GM12891 (cell line): ENCODE data around the gene FRA10AC1.
"Not testable (repeated sequence)": the region's sequence is repeated elsewhere in the genome, so short reads cannot be mapped to it uniquely, and the experiment has no call there.

ENCODE experiments used
- DNase-seq: peaks from one replicate; pipeline ENCODE4 v3.0.0; 2011; ENCODE audit warnings: low spot score; ENCODE audit not compliant: insufficient read length
- FAIRE-seq: peaks from 2 replicates; lab custom pipeline; 2011; peaks lifted over from hg19 to GRCh38; lab: Jason Lieb, UNC
- PAX5 ChIP-seq: IDR thresholded peaks from 2 replicates; pipeline ENCODE4 v1.6.1; 2011; ENCODE audit warnings: low read length, moderate library complexity, mild to moderate bottlenecking; ENCODE audit not compliant: insufficient read depth, severe bottlenecking
- POLR2A ChIP-seq: IDR thresholded peaks from 2 replicates; pipeline ENCODE4 v1.6.1; 2011; ENCODE audit warnings: low read depth, low read length, control low read depth
- POLR2AphosphoS5 ChIP-seq: IDR thresholded peaks from 2 replicates; pipeline ENCODE4 v1.6.1; 2011; ENCODE audit warnings: low read depth, low read length, control low read depth
- POU2F2 ChIP-seq: IDR thresholded peaks from 2 replicates; pipeline ENCODE4 v1.6.1; 2011; ENCODE audit warnings: low read depth, mild to moderate bottlenecking, control low read depth, low read length, moderate library complexity
- SPI1 ChIP-seq: IDR thresholded peaks from 2 replicates; pipeline ENCODE4 v1.6.1; 2011; ENCODE audit warnings: low read depth, low read length, control low read depth
- TAF1 ChIP-seq: IDR thresholded peaks from 2 replicates; pipeline ENCODE4 v1.6.1; 2011; ENCODE audit warnings: low read depth, low read length, control low read depth

The FRA10AC1 gene

GRCh38 chr10:93707623-93708022 is 5.2 kb upstream of the FRA10AC1 start:
- TF ChIP-seq POLR2A (no peak), POU2F2 (no peak), SPI1 (no peak), PAX5 (no peak), POLR2AphosphoS5 (no peak), TAF1 (no peak)
- no peak for FAIRE-seq
- DNase-seq: no peak

GRCh38 chr10:93704451-93704850 is 2.1 kb upstream of the FRA10AC1 start:
- no peak for FAIRE-seq
- TF ChIP-seq SPI1 (no peak), POU2F2 (no peak), PAX5 (no peak), POLR2AphosphoS5 (no peak), POLR2A (no peak), TAF1 (no peak)
- DNase-seq: no peak

GRCh38 chr10:93703841-93704240 is 1.4 kb upstream of the FRA10AC1 start:
- DNase-seq (no peak), FAIRE-seq (no peak)
- TF ChIP-seq TAF1 (no peak), POLR2AphosphoS5 (no peak), POU2F2 (no peak)

GRCh38 chr10:93703066-93703465 is 674 bp upstream of the FRA10AC1 start:
- peak; percentile 40 for FAIRE-seq
- DNase-seq: no peak
- TF ChIP-seq POLR2A (no peak), PAX5 (no peak), SPI1 (no peak), POU2F2 (no peak), TAF1 (no peak), POLR2AphosphoS5 (no peak)

- FAIRE-seq: peak; percentile 40
- DNase-seq: no peak
- TF ChIP-seq TAF1 (no peak), PAX5 (no peak), POLR2A (no peak), SPI1 (no peak)
Measured at GRCh38 chr10:93701866-93702209, 554 bp downstream of the FRA10AC1 start.

GRCh38 chr10:93697207-93697606 is 5.2 kb downstream of the FRA10AC1 start:
- FAIRE-seq: no peak
- TF ChIP-seq TAF1 (no peak), PAX5 (no peak), SPI1 (no peak), POLR2A (no peak), POU2F2 (no peak), POLR2AphosphoS5 (no peak)
- DNase-seq: no peak

- DNase-seq, FAIRE-seq: not testable (repeated sequence)
Measured at GRCh38 chr10:93696582-93696981, 5.8 kb downstream of the FRA10AC1 start.

GRCh38 chr10:93695740-93696139 is 6.7 kb downstream of the FRA10AC1 start:
- FAIRE-seq (no peak), DNase-seq (no peak)
- TF ChIP-seq POLR2A: no peak

GRCh38 chr10:93687737-93688136 is 14.7 kb downstream of the FRA10AC1 start:
- DNase-seq (no peak), FAIRE-seq (no peak)
- no peak for TF ChIP-seq PAX5
- no peak for TF ChIP-seq POLR2A
- TF ChIP-seq POU2F2: no peak
- TF ChIP-seq TAF1: no peak
- TF ChIP-seq SPI1: no peak

- DNase-seq (no peak), FAIRE-seq (peak; percentile 40)
- TF ChIP-seq TAF1 (no peak), POU2F2 (no peak), SPI1 (no peak), POLR2AphosphoS5 (no peak), PAX5 (no peak), POLR2A (no peak)
Measured at GRCh38 chr10:93680412-93681047, 21.9 kb downstream of the FRA10AC1 start.
